ENCODE results near the gene ENTR1.

GRCh38 chr9:136403915-136404800 lies 6.3 kb downstream of the ENTR1 start:
- TF ChIP-seq NFYB (IDR thresholded peaks at IDR 0.05; ENCODE audit: insufficient read depth, low read depth, low read length) (no peak), POLR2AphosphoS5 (IDR thresholded peaks at IDR 0.05; ENCODE audit: low read length) (no peak; the same call in 1 of the 2 replicates), JUNB (IDR thresholded peaks at IDR 0.05) (no peak), CTCF (IDR thresholded peaks at IDR 0.05 in 2 of 3, conservative IDR thresholded peaks at IDR 0.05 in 1 of 3; ENCODE audit: control insufficient read depth in 2 of 3, extremely low read depth in 1 of 3, insufficient read depth in 1 of 3, low read depth in 3 of 3, low read length in 3 of 3) (no peak), RFX5 (IDR thresholded peaks at IDR 0.05; ENCODE audit: low read depth, low read length) (no peak)

Data from GM12878 (cell line).